K562 (cell line): ENCODE results near the gene ATP6V0A4. TPM values are rescaled to one million over a fixed set of nuclear protein-coding genes. Genes with fewer than 3 reads are reported as not detected.

Experiments
- ATAC-seq: fragments of 200-7000 bp; cut with Tn5 transposase; 3 replicates; pipeline ENCODE4 v1.9.1; 2020; ENCODE audit warnings: moderate library complexity
- BruUV-seq: library from RNA; stranded (reverse); fragments of 400-500 nt; replicated peaks from 2 replicates; lab custom pipeline; 2021; lab: Mats Ljungman, UMichigan
- CTCF ChIA-PET: fragments of 300-600 bp; formaldehyde crosslinking; extraction: SDS; loops from one replicate; lab custom pipeline; 2021; ENCODE audit warnings: low intra/inter-chr PET ratio; lab: Yijun Ruan, JAX
- POLR2A ChIA-PET: fragments of 300-600, 350-650 bp; sonication (Branson Sonifier 250); formaldehyde crosslinking; extraction: SDS; loops from one replicate; lab custom pipeline; 2021; ENCODE audit warnings: antibody characterized with exemption, inconsistent platforms; lab: Yijun Ruan, JAX
- DNase-seq, 4 experiments: peaks; one replicate each; pipeline versions ENCODE4 v3.0.0 to v3.0.0-alpha.2; 2011 to 2018; ENCODE audit warnings: low spot score in 3 of 4, mixed read lengths in 3 of 4; ENCODE audit errors: extremely low read depth in 1 of 4
- FAIRE-seq: peaks from 2 replicates; lab custom pipeline; 2011; peaks lifted over from hg19 to GRCh38; lab: Jason Lieb, UNC
- H2AFZ ChIP-seq: 2 replicates; pipeline ENCODE4 v1.6.0; 2011; ENCODE audit warnings: low read depth, low read length, control low read depth, inconsistent platforms
- H3K27ac ChIP-seq: fragments of 200-600 bp; 3 replicates; pipeline ENCODE4 v1.8.0; 2011; ENCODE audit warnings: low read depth, mild to moderate bottlenecking, control low read depth, inconsistent platforms, low read length, moderate library complexity, mixed read lengths; ENCODE audit errors: extremely low read depth
- H3K27me3 ChIP-seq, 2 experiments: fragments of 300-600 bp in 1 of 2; 2 replicates in 1 of 2; 3 replicates in 1 of 2; pipeline versions ENCODE4 v1.6.0 to v1.8.0; 2011; ENCODE audit warnings: inconsistent platforms in 2 of 2, low read length in 2 of 2, mild to moderate bottlenecking in 1 of 2, mixed read lengths in 1 of 2, moderate library complexity in 1 of 2; ENCODE audit not compliant: control insufficient read depth in 2 of 2, insufficient read depth in 2 of 2
- H3K36me3 ChIP-seq: fragments of 300-600 bp; 3 replicates; pipeline ENCODE4 v1.8.0; 2011; ENCODE audit warnings: mild to moderate bottlenecking, low read length, inconsistent platforms; ENCODE audit not compliant: control insufficient read depth, insufficient read depth
- H3K4me1 ChIP-seq, 2 experiments: fragments of 200-600 bp in 1 of 2; replicated peaks in 1 of 2; 2 replicates in 1 of 2; 3 replicates in 1 of 2; pipeline versions ENCODE4 v1.5.1 to v1.8.0; 2011; ENCODE audit warnings: inconsistent platforms in 2 of 2, low read length in 2 of 2, mild to moderate bottlenecking in 1 of 2, mixed read lengths in 1 of 2, moderate library complexity in 1 of 2; ENCODE audit not compliant: control insufficient read depth in 2 of 2, insufficient read depth in 2 of 2
- H3K4me2 ChIP-seq: 2 replicates; pipeline ENCODE4 v1.6.1; 2011; ENCODE audit warnings: low read length, control low read depth, inconsistent platforms, mixed read lengths; ENCODE audit not compliant: insufficient read depth
- H3K4me3 ChIP-seq: fragments of 200-600 bp; sonication (generic), shearing (Covaris generic); 2 replicates; pipeline ENCODE4 v1.5.1; 2016; ENCODE audit warnings: control low read depth, inconsistent platforms
- H3K79me2 ChIP-seq: fragments of 200-600 bp; 3 replicates; pipeline ENCODE4 v1.8.0; 2011; ENCODE audit warnings: low read length, inconsistent platforms; ENCODE audit not compliant: control insufficient read depth, insufficient read depth
- H3K9ac ChIP-seq, 2 experiments: 2 replicates each; pipeline versions ENCODE4 v1.6.0 to v1.6.1; 2011; ENCODE audit warnings: low read depth in 2 of 2, low read length in 2 of 2, control low read depth in 1 of 2, inconsistent platforms in 1 of 2, mild to moderate bottlenecking in 1 of 2, mixed read lengths in 1 of 2; ENCODE audit not compliant: insufficient read depth in 1 of 2
- H3K9me1 ChIP-seq: one replicate; pipeline ENCODE4 v1.6.0; 2011; ENCODE audit warnings: inconsistent platforms, mild to moderate bottlenecking, low read length, moderate library complexity; ENCODE audit not compliant: control insufficient read depth, insufficient read depth
- H3K9me3 ChIP-seq: replicated peaks from 2 replicates; pipeline ENCODE4 v1.5.1; 2011; ENCODE audit warnings: low read depth, low read length, inconsistent platforms; ENCODE audit not compliant: control insufficient read depth, insufficient read depth
- H4K20me1 ChIP-seq: replicated peaks from 2 replicates; pipeline ENCODE4 v1.6.1; 2011; ENCODE audit warnings: low read length, inconsistent platforms, mixed read lengths; ENCODE audit not compliant: control insufficient read depth, insufficient read depth
- FOSL1 ChIP-seq: fragments of 200-800 bp; sonication (Bioruptor generic); conservative IDR thresholded peaks from 2 replicates; pipeline ENCODE4 v1.6.1; 2016; ENCODE audit warnings: missing genetic modification characterization, missing compliant biosample characterization
- NFXL1 ChIP-seq: fragments of 450-650 bp; formaldehyde crosslinking; IDR thresholded peaks from 2 replicates; pipeline ENCODE4 v1.4.0; 2021; ENCODE audit warnings: mild to moderate bottlenecking
- ZNF551 ChIP-seq: fragments of 250-450 bp; sonication (Bioruptor Pico); IDR thresholded peaks from 2 replicates; pipeline ENCODE4 v1.5.0; 2021; ENCODE audit warnings: mild to moderate bottlenecking, moderate library complexity
- WGBS: fragments of 100-300 bp; shearing (Covaris generic); methylation state at CpG from one replicate; pipeline ENCODE4 v1.1.6; 2016; ENCODE audit warnings: low coverage, mixed read lengths; ENCODE audit not compliant: insufficient coverage; ENCODE audit errors: missing lambda C conversion rate; 5-methylcytosine and 5-hydroxymethylcytosine counted together
- in situ Hi-C: fragments of 300-500 bp; cut with MboI; formaldehyde crosslinking; loops from 4 replicates; pipeline ENCODE4 v1.15.0; 2018; ENCODE audit warnings: inconsistent platforms, mixed read lengths
- intact Hi-C: fragments of 100-400 bp; cut with micrococcal nuclease; formaldehyde crosslinking; loops from 2 replicates; pipeline ENCODE4 v1.14.2; 2022
- polyA plus RNA-seq, 8 experiments: library from polyadenylated mRNA; depleted of rRNA in 4 of 8; stranded (reverse) in 5 of 8; unstranded in 3 of 8; fragments of >200 nt; fragmentation: Nextera tagmentation in 2 of 8; fragmentation: Illumina TruSeq in 1 of 8; extraction: Ambion mirVana in 2 of 8; extraction: Trizol in 1 of 8; gene quantifications; 2 replicates each; pipeline versions ENCODE4 v1.2.1 to v1.2.3, GENCODE V29; 2011 to 2014; ENCODE audit warnings: inconsistent platforms in 1 of 8, missing spikeins in 1 of 8
- total RNA-seq, 7 experiments: library from RNA; depleted of rRNA in 6 of 7; stranded (reverse); fragments of >200 nt in 6 of 7; fragmentation: Illumina TruSeq in 2 of 7; extraction: Trizol in 2 of 7; gene quantifications; 2 replicates each; pipeline versions ENCODE4 v1.2.1 to v1.2.3, GENCODE V29; 2011 to 2021; ENCODE audit warnings: low replicate concordance in 1 of 7
- TF ChIP-seq, protein P1 (sequence below), 2 experiments: fragments of 450-650 bp in 1 of 2; sonication (generic) in 1 of 2; formaldehyde crosslinking in 1 of 2; IDR thresholded peaks in 1 of 2; conservative IDR thresholded peaks in 1 of 2; 2 replicates each; pipeline versions ENCODE4 v1.6.1 to v1.8.1; 2016 to 2023; ENCODE audit warnings: mild to moderate bottlenecking in 2 of 2, moderate library complexity in 2 of 2, inconsistent platforms in 1 of 2, missing genetic modification reagents in 1 of 2

The ATP6V0A4 gene
- total and polyA plus RNA-seq, 9 of the 15 experiments (the other 6 are each of a cell fraction or from before 2014, with no cell fraction given), result 0.03 TPM; not detected in 8

DNA sequence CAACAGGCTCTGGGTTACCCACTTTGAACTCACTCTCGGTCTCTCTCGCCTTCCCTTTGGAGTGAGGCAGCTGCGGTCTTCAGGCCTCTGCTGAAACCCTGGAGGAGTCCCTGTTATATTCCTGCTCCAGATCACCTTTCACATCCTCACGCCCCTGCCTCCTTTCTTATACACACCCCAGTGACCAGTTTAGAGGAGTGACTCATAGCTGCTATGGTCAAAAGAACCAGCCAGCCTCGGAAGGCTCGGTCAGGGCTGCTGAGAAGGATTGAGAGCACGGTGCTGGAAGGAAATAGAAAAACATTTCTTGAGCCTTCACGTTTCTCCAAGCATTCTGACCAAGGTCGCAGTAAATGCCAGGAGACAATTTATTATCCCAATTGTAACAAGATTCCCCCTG lies 68.6 kb downstream of the ATP6V0A4 start:
- H3K4me2 ChIP-seq, result peak overlapping the region; percentile 16; the same call in 1 of the 2 replicates
- peaks cover 33 to 45% of the 10 kb centered on the region in 2 experiments for H3K27me3 ChIP-seq
- no peaks in the 10 kb centered on the region for H3K9me1 ChIP-seq
- FAIRE-seq, result no peak
- ChIA-PET CTCF (no interaction called here), POLR2A (interaction anchor here (0.8 to 1.2 kb wide), 2 partner anchors 9 to 43 kb away, joined by 3 read pairs; no protein-coding TSS in a partner anchor)
- no peaks in the 10 kb centered on the region; a peak in 1 of 5 replicates for H3K4me1 ChIP-seq
- intact Hi-C loops (no loop called here), in situ Hi-C loops (no loop called here)
- H4K20me1 ChIP-seq, result no peaks in the 10 kb centered on the region
- no peaks in the 10 kb centered on the region for H3K79me2 ChIP-seq
- WGBS, result 2% methylated on average over 9 of the region's 9 CpGs
- H3K9me3 ChIP-seq, result no peaks in the 10 kb centered on the region
- H2AFZ ChIP-seq, result 0 out of 2 replicates have a peak overlapping the region, but pooled peaks have one; percentile 7
- peak; percentile 42; the same call in 1 of the 3 replicates for ATAC-seq
- no peak overlapping the region for H3K4me3 ChIP-seq
- DNase-seq, result no peak
- no peak overlapping the region for H3K27ac ChIP-seq
- no peaks in the 10 kb centered on the region for H3K36me3 ChIP-seq
- BruUV-seq, result no TSS peak
- H3K9ac ChIP-seq, result no peak overlapping the region
- TF ChIP-seq FOSL1 (tag) (peak; percentile 60), ZNF551 (CRISPR knock-in tag) (no peak), NFXL1 (CRISPR knock-in tag) (no peak)
- TF ChIP-seq, protein P1, sequence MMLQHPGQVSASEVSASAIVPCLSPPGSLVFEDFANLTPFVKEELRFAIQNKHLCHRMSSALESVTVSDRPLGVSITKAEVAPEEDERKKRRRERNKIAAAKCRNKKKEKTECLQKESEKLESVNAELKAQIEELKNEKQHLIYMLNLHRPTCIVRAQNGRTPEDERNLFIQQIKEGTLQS (IDR thresholded peaks at IDR 0.05), result 0 out of 2 replicates have a peak, but pooled peaks have one; percentile 29
- TF ChIP-seq, protein P1 (CRISPR knock-in tag; conservative IDR thresholded peaks at IDR 0.05), result no peak
